NCI-H446 treated with DMSO at 0.1 percent for 48 hours (cell line): ENCODE data around the gene CLCN4.

Experiments used
- DNase-seq: peaks from one replicate; lab custom pipeline; 2025; lab: John Stamatoyannopoulos, UW

The CLCN4 gene

DNA sequence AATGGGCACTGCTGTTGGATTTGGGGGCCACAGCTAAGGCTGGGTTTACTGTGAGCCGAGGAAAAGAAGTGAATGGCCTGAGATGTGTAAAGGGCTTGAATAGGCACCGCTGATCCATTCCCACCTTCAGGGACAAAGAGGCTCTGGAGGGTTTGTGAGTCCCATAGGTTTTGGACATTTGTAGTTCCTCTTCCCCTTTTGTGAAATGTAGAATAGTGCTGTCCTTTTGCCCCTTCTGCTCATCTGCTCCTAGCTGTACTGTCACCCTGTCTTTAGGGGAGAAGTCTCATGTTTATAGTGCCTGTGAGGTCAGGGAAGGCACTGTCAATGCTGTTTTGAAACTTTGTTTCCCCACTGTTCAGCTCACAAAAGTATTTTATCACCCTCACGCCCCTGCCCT lies 26.4 kb upstream of the CLCN4 start:
- no peak for DNase-seq

- DNase-seq, result no peak
These were observed 22.6 kb upstream of the CLCN4 start for GRCh38 chrX:10133980-10134676.

DNA sequence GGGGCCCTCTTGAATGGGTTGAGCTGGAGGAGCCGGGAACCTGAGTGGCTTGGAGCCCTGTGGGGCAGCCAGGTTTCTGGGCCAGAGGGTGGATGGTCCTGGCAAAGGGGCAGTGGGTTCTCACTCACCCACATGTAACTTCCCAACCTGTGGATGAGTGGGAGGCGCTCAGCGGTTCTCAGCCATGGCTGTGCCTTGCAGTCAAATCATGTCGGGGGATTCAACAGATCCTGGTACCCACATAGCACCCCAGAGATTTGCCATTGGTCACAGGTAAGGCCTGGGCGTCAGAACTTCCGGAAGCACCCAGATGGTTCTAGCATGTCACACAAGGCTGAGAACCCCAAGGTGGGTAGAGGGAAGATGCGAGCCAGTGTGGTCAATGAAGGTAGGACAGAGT lies 21.9 kb upstream of the CLCN4 start:
- DNase-seq, result no peak

- DNase-seq, result no peak
These were observed 21.0 kb upstream of the CLCN4 start for GRCh38 chrX:10135561-10136399.

DNA sequence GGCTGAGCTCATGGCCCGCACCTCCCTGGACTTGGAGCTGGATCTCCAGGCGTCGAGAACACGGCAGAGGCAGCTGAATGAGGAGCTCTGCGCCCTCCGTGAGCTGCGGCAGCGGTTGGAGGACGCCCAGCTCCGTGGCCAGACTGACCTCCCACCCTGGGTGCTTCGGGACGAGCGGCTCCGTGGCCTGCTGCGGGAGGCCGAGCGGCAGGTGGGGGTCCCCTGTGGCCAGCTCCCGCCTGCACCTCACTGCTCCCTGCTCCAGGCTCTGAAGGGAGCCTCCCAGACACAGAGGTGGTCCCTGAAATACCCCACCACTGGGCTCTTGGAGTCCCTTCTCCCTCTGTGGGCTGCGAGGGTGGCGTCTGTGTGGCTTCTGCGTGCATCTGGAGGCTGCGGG lies 18.0 kb upstream of the CLCN4 start:
- DNase-seq, result no peak

- DNase-seq, result no peak
These were observed 16.5 kb upstream of the CLCN4 start for GRCh38 chrX:10140264-10140663.

GRCh38 chrX:10142041-10142599 lies 14.7 kb upstream of the CLCN4 start:
- DNase-seq, result no peak

DNA sequence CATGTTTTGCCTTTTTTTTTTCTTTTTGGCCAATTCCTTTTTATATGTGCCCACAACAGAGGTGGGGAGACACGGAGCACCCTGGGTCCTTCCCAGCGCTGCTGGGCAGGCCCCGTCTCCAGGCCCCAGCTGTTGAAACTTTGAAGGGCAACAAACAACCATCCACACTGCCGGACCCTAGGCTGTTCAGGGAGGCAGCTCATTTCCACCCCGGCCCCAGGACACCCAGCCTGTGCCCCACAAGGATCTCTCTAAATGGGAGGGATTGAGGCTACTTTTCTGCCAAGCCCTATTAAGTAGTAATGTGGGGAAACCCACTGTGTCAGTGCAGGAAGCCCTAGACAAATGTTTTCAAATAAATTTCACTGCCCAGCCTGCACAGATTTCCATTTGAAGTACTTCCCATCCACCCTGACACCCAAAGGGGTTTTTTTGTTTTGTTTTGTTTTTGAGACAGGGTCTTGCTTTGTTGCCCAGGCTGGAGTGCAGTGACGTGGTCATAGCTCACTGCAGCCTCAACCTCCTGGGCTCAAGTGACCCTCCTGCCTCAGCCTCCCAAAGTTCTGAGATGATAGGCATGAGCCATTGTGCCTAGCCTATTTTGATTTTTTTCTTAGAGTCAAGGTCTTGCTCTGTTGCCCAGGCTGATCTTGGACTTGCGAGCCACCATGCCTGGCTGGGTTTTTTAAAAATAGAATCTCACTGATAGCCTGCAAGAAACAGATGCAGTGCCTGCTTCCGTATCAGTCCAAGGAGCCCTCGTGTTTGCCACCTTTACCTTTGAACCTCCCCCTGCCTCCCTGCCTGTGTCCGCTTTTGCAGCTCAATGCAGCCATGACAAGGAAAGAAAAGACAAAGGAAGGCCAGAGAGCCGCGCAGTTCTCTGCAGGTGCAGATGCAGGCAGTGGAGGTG lies 13.4 kb upstream of the CLCN4 start:
- DNase-seq, result no peak

- DNase-seq, result no peak
These were observed 10.4 kb upstream of the CLCN4 start for GRCh38 chrX:10146346-10146745.

GRCh38 chrX:10152086-10152485 lies 4.7 kb upstream of the CLCN4 start:
- DNase-seq, result no peak

DNA sequence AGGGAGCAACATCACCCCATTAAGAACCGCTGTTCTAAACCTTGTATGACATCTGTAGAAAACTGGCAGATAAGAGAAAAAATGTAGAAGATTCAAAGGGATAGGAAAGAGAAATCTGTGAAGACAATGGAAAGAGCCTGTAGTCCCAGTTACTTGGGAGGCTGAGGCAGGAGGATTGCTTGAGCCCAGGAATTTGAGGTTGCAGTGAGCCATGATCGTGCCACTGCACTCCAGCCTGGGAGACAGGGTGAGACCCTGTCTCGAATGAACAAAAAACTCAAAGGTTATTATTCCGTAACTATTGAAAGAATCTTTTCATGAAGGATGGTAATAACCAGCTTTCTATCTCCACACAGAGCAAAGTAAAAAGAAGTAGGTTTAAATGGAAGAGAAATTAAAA lies 1.6 kb upstream of the CLCN4 start:
- no peak for DNase-seq

DNA sequence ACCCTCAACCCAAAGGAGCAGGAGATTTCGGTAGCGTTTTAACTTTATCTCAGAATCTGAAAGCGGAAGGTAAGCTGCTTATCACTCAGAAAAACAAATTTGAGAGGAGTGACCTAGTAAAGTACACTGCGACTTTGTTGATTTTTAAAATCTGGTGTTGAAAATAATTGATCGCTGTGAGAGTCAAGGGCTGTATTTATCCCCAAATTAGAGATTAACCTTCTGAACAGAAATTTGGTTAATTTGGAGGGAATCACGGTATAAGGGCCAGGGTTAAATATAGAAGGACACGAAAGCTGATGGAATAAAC lies 212 bp downstream of the CLCN4 start:
- no peak for DNase-seq

DNA sequence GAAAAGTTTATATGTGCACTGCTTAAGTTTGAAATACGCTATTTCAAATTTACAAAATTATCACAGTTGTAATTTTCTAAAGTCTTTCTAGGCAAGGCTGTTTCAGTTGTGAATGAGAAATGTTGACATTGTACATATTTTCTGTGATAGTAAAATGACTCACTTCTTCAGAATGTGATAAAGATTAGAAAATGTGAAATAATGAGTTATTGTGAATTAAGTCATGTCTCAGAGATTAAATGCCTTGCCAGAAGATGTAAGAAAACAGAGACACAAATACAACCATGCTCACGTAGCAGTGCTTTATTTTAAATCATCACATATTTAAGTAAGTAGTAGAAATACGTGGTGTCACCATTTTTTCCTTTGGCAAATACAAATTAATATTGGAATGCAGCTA lies 768 bp downstream of the CLCN4 start:
- DNase-seq, result no peak

- no peak for DNase-seq
These were observed 1.7 kb downstream of the CLCN4 start for GRCh38 chrX:10158279-10159144.

GRCh38 chrX:10159145-10159468 lies 2.3 kb downstream of the CLCN4 start:
- no peak for DNase-seq

DNA sequence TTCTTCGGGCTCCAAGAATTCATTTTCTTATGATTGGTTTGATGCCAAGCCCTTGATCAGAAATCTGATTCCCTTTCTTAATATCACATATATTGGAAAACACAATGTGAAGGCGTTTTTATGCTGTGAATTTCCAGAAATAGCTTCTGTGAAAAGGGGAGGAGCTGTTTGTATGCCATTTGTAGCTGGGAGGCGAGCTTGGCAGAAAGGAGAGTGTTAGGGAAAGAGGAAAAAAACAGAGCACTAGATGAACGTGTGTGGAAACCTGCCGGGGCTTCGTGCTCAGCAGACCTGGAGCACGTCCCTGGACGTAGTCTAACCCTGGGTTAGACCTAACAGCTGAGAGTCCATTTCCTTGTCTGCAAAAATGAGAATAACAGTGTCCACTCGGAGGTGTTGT lies 3.4 kb downstream of the CLCN4 start:
- DNase-seq, result no peak

- DNase-seq, result no peak
These were observed 6.3 kb downstream of the CLCN4 start for GRCh38 chrX:10163031-10163430.

- no peak for DNase-seq
These were observed 8.1 kb downstream of the CLCN4 start for GRCh38 chrX:10164879-10165278.

DNA sequence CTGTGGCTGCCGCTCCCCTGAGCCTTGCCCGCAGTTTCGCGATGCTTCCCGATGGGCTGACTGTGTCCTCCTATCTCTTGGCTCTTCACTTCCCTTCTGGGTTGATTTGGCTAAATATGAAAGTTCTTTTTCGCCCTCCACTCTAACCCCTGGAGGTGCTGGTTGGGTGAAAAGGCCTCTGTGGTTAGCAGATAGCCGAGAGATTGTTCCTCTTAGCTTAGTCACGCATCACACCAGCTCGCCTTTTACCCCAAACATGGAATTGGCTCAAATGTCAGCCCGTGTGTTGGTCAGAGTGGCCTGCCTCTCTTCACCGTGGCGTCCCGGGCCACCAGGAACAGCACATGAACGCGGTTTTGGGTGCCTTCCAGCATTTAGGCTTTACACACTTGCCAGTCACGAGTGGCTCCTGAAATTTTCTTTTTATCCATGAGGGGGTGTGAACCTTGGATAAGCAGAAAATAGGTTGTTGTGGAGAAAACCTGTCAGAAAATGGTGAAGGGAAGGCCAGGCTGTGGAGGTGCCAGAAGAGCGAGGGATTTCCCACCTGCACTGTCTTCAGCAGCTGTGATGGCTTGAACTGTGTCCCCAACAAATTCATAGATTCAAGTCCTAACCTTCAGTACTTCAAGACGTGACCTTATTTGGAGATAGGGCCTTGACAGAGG lies 8.9 kb downstream of the CLCN4 start:
- DNase-seq, result no peak

GRCh38 chrX:10166248-10166716 lies 9.5 kb downstream of the CLCN4 start:
- DNase-seq, result no peak

- no peak for DNase-seq
These were observed 10.0 kb downstream of the CLCN4 start for GRCh38 chrX:10166731-10167151.
